22Rv1 (cell line): ENCODE measurements around the gene BCL2L11.

Experiments used
- CTCF ChIP-seq: fragments of 450-650 bp; IDR thresholded peaks from 2 replicates; pipeline ENCODE4 v1.5.1; 2017; ENCODE audit warnings: mild to moderate bottlenecking
- ZFX ChIP-seq: fragments of 450-650 bp; IDR thresholded peaks from 2 replicates; pipeline ENCODE4 v1.6.1; 2017; ENCODE audit warnings: antibody characterized with exemption, borderline replicate concordance

GRCh38 chr2:111119822-111120252 lies 877 bp upstream of the BCL2L11 start:
- TF ChIP-seq CTCF (no peak), ZFX (no peak)
